Mammary epithelial cell (primary cell): ENCODE data around the gene CCT6A.

ENCODE experiments used
- EZH2 ChIP-seq: IDR thresholded peaks from 2 replicates; pipeline ENCODE4 v1.6.1; 2012; ENCODE audit warnings: low read length, inconsistent platforms, borderline replicate concordance
- TF ChIP-seq, protein P1 (sequence below), 2 donors: IDR thresholded peaks in 1 of 2; conservative IDR thresholded peaks in 1 of 2; 2 replicates each; pipeline ENCODE4 v1.5.1; 2011 to 2012; ENCODE audit warnings: inconsistent platforms in 2 of 2, low read length in 2 of 2, mild to moderate bottlenecking in 2 of 2, control low read depth in 1 of 2, low read depth in 1 of 2; ENCODE audit not compliant: insufficient read depth in 1 of 2; ENCODE audit errors: extremely low read depth in 1 of 2

DNA sequence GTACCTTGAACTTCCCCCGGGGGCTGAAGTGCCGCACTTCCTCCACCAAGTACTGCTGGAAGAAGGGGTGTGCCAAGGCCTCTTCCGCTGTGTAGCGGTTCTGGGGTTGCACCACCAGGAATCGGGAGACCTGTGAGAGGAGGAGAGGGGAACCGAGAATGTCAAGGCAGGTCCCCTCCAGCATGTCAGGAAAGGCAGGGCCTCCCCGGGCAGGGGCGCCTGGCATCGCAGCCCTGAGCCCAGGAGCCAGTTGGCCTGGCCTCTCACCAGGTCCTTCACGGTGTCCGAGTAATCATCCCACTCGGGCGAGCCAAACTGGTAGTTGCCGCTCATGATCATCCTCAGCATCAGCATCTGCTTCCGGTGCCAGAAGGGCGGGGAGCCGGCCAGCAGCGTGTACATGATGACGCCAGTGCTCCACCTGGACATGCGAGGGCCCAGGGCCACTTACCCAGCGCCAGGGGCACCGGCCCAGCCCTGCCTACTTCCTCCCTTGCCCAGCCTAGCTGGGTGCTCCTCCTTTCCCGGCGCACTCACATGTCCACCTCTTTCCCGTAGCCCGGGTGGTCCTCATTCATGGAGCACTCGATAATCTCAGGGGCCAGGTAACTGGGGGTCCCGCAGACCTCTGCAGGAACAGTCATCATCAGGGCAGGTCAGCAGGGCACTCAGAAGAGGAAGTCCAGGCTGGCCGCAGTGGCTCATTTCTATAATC lies 30.2 kb downstream of the CCT6A start:
- TF ChIP-seq, protein P1, sequence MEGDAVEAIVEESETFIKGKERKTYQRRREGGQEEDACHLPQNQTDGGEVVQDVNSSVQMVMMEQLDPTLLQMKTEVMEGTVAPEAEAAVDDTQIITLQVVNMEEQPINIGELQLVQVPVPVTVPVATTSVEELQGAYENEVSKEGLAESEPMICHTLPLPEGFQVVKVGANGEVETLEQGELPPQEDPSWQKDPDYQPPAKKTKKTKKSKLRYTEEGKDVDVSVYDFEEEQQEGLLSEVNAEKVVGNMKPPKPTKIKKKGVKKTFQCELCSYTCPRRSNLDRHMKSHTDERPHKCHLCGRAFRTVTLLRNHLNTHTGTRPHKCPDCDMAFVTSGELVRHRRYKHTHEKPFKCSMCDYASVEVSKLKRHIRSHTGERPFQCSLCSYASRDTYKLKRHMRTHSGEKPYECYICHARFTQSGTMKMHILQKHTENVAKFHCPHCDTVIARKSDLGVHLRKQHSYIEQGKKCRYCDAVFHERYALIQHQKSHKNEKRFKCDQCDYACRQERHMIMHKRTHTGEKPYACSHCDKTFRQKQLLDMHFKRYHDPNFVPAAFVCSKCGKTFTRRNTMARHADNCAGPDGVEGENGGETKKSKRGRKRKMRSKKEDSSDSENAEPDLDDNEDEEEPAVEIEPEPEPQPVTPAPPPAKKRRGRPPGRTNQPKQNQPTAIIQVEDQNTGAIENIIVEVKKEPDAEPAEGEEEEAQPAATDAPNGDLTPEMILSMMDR (conservative IDR thresholded peaks at IDR 0.05 in 1 of 2, IDR thresholded peaks at IDR 0.05 in 1 of 2; ENCODE audit: extremely low read depth in 1 of 2, insufficient read depth in 1 of 2, low read depth in 1 of 2, low read length in 2 of 2), result no peak
- TF ChIP-seq EZH2, result no peak
